GM12872 (cell line): ENCODE measurements around the gene ESR1.

ENCODE experiments used
- CTCF ChIP-seq: IDR thresholded peaks from 3 replicates; pipeline ENCODE4 v1.5.1; 2011; ENCODE audit warnings: low read depth, mild to moderate bottlenecking, low read length, moderate library complexity; ENCODE audit not compliant: insufficient read depth

The ESR1 gene

DNA sequence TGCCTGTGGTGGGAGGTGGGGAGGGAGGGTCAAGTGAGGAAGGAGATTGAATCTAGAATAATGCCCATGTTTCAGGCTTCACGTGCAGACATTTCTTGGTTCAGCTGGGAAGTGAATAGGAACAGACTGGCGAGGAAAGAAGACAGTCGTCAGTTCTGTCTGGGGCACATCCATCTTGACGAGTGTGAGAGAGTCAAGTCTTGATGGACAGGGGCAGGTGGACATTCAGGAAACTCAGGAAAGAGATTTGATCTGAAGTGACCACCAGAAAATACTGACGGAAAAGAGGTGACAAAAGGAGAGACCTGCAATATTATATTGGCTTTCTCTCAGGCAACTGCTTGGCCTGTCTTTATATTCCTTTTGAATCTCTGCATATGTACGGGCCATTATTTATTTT lies 68.6 kb downstream of the ESR1 start:
- no peak for TF ChIP-seq CTCF

DNA sequence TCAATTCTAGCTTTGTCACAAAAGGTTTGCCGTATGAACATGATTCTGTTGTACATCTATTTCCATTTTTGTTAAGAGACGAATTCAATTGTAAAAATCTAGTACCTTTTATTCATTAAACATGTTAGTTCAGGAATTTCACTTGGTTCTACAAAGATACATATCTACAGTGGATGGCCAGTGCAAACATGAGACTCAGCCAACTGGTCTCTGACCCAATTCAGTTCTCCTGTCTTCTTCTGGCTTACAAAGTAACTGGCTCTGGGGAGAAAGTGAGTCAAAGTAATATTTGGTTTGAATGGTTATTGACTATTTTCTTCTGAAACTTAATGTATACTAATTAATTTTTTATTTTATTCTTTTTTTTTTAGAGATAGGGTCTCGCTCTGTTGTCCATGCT lies 70.0 kb downstream of the ESR1 start:
- no peak for TF ChIP-seq CTCF

- TF ChIP-seq CTCF = no peak
Measured at GRCh38 chr6:151881231-151881630, 73.7 kb downstream of the ESR1 start.

- TF ChIP-seq CTCF = no peak
Measured at GRCh38 chr6:151882206-151882605, 74.7 kb downstream of the ESR1 start.

DNA sequence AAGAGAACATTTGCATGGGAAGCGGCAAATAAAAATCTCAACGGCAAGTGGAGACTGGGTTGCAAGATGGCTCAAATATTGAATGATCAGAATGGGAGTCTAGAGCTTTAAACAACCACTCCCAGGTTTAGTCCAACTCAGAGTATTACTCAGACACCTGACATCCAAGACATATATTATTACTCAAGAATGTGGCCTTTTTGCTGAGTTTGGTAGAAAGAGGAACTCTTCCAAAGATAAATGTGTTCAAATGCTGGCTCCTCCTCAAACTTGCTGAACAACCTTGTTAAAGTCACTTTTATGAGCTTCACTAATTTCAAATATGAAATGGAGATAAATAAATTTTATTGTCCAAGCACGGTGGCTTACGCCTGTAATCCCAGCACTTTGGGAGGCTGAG lies 77.8 kb downstream of the ESR1 start:
- TF ChIP-seq CTCF = no peak

DNA sequence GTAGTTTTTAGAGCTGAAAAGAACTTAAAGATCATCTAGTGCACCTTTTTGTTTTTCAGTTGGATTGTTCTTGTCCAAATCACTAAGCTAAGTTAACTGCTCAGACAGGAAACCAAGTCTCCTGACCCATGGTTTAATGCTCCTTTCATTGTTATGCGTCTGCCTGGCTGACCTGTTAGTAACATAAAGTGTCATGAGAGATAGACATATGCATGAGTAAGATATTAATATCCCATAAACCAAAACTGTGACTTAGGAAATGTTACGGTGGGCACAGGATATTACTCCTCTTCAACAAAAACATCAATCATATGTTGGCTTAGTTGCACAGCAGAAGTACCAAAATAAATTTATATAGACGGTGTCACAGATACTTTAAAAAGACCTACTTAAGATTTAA lies 84.0 kb downstream of the ESR1 start:
- no peak for TF ChIP-seq CTCF

DNA sequence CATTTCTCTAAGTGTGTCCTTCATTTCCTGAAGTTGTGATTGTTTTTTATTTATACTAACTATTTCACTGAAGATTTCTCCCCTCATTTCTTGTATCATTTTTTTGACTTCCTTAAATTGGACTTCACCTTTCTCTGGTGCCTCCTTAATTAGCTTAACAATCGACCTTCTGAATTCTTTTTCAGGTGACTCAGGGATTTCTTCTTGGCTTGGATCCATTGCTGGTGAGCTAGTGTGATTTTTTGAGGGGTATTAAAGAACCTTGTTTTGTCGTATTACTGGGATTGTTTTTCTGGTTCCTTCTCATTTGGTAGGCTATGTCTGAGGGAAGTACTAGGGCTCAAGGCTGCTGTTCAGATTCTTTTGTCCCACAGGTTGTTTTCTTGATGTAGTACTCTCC lies 92.8 kb downstream of the ESR1 start:
- no peak for TF ChIP-seq CTCF

DNA sequence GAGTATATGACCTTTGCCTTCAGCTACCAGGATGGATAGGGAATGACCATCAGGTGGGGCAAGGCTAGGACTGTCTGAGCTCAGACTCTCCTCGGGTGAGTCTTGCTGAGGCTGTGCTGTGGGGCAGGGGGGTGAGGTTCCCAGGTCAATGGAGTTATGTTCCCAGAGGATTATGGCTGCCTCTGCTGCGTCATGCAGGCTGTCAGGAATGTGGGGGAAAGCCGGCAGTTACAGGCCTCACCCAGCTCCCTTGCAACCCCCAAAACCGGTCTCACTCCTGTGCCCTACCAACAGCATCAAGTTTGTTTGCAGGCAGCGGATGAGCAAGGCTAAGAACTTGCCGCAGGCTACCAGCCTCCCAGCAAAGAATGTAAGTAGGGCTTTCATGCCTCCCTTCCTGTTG lies 93.5 kb downstream of the ESR1 start:
- TF ChIP-seq CTCF = no peak
